GM19463 (cell line): ENCODE data around the gene SETD4.

Experiments used
- ATAC-seq: cut with Tn5 transposase; IDR thresholded peaks from one replicate; pipeline ENCODE4 v1.9.1; 2021; ENCODE audit warnings: mild to moderate bottlenecking, moderate library complexity; ENCODE audit not compliant: unreplicated experiment

The SETD4 gene

DNA sequence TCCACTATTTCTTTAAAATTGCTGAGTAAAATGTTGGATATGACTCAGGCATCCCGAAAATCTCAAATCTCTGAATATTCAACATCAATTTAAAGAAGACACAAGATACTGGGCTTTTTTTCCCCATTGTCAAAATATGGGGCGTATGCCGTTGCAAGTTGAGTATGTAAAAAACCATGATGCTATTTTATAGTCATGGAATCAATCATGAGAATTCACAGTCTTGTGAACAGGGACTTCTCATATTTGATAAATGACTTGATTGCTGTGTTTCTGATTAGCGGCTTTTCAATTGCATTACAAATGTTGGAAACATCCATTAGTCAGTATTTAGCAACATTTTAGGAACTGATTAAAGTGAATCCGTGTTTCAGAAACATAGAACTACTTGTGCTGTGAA, 45.3 kb downstream of the SETD4 start:
- no peak for ATAC-seq

DNA sequence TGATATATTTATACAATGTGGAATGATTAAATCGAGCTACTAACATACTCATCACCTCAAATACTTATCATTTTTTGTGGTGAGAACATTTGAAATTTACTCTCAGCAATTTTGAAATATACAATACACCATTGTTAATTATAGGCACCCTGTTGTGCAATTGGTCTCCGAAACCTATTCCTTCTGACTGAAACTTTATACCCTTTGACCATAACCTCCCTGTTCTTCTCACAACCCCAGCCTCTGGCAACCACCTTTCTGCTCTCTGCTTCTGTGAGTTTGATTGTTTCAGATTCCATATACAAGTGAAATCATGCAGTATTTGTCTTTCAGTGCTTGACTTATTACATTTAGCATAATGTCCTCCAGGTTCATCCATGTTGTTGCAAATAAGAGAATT, 49.5 kb downstream of the SETD4 start:
- ATAC-seq: no peak

- ATAC-seq: no peak
Observed at GRCh38 chr21:36008505-36008904, 51.8 kb downstream of the SETD4 start.

GRCh38 chr21:36005879-36006400, 54.4 kb downstream of the SETD4 start:
- no peak for ATAC-seq

DNA sequence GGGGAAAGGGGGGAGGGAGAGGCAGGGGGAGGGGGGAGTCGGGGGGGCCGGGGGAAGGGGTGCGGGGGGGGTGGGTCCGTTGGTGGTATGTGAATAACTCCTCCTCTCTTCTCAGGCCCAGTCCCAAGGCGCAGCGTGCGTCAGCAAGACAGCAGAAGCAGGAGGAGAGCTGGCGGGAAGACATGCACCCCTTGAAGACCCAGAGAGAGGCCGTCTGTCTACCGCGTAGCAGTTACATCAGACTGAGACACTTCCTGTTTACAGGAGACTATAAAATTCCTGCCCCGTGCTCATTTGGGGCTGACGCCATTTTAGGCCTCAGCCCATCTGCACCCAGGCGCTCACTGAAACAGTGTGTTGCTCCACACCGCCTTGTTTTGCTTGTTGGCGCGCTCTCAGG, 55.3 kb downstream of the SETD4 start:
- ATAC-seq: no peak

DNA sequence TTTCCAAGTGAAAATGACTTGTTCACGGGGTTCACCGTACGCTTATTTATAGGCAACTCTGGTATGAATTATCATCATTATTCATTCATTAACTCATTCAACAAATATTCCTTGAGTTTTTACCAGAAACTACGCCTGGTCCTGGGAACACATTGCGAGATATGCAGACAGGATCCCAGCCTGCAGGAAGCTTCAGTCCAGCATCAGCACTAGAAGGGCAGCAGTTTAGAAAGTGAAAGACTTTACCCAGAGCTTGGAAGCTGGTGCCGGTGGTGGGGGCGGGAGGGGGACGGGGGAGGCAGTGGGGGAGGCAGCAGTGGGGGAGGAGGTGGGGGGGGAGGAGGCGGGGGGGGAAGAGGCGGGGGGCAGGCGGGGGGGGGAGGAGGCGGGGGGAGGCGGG, 55.9 kb downstream of the SETD4 start:
- no peak for ATAC-seq

DNA sequence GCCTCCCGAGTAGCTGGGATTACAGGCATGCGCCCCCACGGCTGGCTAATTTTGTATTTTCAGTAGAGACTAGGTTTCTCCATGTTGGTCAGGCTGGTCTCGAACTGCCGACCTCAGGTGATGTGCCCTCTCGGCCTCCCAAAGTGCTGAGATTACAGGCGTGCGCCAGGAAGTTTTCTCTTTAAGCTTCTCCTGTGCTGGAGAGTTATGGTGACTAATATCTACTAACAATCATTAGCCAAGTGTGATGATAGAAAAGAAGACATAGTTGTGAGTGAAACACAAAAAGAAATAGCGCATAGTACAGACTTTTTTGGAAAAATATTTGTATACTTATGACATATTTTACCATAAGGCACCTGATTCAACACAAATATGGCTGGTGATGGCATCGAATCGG, 56.5 kb downstream of the SETD4 start:
- ATAC-seq: no peak

GRCh38 chr21:35996217-35996616, 64.1 kb downstream of the SETD4 start:
- no peak for ATAC-seq

DNA sequence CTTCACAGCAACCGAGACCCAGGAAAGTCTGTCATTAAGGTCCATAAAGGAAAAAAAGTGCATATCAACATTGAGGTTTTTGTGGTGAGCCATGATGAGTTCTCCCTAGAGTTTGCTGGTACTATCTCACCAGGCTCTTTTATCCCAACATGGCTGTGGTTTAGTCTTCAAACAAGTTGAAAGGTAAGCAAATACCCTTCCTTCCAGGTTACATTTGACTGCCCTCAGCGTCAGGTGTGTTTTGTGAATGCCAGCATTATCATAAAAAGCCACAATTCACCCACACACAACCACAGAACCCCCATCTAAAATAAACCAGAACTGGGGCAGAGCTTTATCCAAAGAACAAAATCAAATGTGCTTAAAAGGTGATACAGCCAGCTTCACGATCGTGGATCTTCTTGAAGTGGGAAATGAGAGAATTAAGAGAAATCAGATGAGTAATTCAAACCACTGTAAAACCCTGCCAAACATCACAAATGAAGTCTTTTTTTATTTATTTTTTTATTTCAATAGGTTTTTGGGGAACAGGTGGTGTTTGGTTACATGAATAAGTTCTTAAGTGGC, 64.7 kb downstream of the SETD4 start:
- ATAC-seq: no peak

DNA sequence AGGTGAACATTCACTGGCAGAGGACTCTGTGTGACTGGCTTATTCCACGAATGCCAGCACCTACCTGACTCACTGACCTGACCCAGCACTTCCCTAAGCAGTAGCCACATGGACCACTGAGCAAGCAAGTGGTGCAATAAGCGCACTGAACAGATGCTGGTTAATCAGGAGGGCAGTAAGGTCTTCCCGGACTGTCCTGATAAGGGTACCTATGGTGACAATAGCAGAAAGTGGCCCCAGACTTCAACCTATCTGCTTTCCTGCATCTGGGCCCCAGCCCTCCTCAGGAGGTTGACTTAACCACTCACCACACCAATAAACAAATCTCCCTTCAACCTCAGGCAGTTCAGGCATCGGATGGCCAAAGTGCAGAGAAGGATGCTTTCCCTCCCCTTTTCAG, 65.7 kb downstream of the SETD4 start:
- ATAC-seq: no peak

GRCh38 chr21:35993875-35994490, 66.3 kb downstream of the SETD4 start:
- no peak for ATAC-seq

DNA sequence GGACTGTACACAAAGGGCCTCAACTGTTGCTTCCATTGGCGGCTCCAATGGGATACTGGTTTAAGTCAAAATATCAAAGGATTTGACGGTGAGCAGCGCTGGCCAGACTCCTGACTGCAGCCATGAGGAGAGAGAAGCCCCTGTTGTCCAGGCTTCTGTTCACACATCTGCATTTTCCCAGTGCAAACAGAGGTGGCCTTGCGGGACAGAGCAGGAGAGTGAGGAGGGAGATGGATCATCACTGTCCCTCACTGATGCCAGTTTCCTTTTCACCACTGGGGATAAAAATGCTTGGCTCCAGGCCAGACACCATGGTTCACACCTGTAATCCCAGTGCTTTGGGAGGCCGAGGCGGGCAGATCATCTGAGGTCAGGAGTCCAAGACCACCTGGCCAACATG, 69.2 kb downstream of the SETD4 start:
- ATAC-seq: no peak

DNA sequence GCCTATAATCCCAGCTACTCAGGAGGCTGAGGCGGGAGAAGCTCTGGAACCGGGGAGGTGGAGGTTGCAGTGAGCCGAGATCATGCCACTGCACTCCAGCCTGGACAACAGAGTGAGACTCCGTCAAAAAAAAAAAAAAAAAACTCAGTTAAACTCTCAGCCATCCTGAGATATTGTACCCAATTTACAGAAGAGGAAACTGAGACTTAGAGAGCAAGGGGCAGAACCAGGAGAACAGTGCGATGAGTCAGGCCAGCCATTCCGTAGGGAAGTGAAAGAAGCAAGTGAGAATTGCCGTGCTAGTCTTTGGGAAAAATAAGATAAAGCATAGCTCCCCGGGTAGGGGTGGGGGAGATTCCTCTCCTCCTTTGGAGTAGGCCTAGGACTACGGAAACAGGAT, 69.7 kb downstream of the SETD4 start:
- no peak for ATAC-seq

DNA sequence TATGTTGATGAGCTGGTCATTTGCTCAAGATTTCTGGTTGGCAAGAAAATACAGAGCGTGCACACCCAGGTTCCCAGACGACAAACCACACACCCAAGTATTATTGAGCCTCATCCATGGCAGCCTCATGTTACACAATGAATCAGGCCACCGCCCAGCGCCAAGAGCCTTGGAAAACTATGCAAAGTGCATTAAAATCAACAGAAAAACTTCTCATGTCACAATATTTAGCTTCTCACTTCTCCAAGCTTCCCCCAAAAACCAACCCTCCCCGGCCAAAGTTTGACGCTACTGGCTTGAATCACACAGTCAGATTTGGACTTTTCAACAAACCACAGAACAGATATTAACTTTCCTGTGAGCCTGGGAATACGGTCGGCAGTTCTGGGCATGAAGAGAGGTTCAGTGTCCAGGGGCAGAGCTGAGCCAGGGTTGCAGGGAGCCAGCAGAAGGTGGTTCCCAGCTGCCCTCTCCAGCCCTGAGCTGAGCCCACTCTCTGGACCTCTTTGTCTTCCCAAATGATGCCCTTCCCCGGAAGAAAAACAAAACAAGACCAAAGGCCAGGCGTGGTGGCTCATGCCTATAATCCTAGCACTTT, 71.1 kb downstream of the SETD4 start:
- no peak for ATAC-seq

DNA sequence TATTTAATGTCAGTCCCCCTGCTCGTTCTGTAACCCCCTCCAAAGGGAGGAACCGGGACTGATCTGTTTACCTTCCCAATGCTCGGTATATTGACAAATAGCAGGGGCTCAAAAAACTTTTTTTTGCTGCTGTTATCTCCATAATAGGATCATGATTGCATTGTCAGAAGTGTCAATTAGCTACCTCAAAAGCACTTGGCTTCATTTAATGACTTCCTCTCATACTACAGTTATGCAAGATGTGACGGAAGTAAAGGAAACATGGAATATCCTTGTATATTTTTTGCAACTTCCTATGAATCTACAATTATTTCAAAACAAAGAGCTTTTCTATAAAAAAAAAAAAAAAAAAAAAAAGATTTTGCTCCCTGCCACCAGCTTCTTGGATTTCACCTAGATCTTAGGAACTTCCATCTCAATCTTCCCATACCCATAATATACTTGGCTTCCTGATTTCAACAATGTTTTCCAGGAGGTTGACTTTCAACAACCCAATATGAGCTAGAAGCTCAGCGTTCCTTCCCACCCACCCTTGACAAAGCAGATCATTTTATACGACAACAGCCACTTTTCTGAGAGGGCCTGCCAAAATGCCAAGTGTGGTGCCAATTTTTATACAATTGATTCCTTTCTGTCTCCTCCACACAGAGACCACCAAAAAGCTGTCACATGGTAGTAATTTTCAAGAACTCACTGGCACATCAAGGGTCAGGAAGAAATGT, 71.7 kb downstream of the SETD4 start:
- no peak for ATAC-seq

DNA sequence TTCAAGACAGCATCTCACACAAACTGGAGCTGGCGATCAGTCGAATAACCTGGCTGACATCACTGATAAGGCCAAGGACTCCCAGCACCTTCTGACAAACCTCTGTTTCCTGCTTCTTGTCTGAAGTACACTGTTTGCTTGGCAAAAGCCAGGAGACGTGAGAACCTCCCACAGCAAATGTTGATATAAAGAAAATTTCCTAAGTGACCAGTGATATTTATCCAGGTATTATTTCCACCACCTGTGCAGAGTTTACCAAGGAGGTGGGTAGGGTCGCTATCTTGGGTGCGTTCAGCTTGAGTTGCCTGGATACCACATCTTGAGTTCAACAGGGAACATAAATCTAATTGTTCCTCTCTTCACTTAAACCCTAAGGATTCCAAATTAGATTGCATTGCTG, 72.9 kb downstream of the SETD4 start:
- no peak for ATAC-seq

DNA sequence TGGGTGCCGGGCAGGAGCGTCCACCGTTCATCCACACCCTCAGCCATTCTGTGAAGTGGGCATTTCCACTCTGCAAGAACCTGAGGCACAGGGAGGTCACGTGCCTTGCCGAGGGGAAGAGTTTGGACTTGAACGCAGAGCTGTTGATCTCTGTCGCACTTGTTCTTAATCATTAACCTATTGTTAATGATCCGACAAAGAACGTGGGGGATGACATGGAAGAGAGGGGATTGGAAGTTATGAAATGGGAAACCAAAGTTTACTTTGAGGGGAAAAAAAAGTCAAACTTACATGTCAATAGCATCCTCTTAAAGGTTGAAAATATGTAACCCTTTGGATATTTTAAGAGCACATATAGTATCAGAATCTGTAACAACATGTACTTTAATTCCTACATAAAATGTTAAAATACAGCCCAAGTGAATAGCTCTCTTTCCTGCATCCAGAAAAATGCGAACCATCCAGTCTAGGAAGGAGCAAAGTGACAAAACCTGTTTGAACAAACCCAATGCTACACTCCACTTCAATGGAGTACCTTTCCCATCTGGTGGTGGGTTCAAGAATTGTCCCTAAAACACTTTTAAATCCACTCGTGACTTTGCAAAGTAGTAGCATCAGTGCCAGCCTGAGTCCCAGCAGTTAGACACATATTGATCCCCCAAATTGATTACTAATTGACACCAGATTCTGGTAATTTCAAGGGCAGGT, 75.5 kb downstream of the SETD4 start:
- ATAC-seq: no peak
